GM18909 (cell line): ENCODE results near the gene WFDC12.
"Not testable (repeated sequence)": the region's sequence is repeated elsewhere in the genome, so short reads cannot be mapped to it uniquely, and the experiment has no call there.

Experiments
- ATAC-seq: cut with Tn5 transposase; IDR thresholded peaks from one replicate; pipeline ENCODE4 v1.9.1; 2021; ENCODE audit warnings: mild to moderate bottlenecking; ENCODE audit not compliant: unreplicated experiment, poor library complexity

The WFDC12 gene

GRCh38 chr20:45124365-45124764 is at the start of gene WFDC12:
TSS of gene WFDC12 (minus strand) at chr20:45124465. CDS start at chr20:45124447, 18 bp downstream.
- no peak for ATAC-seq

GRCh38 chr20:45173522-45173921 is 49.3 kb upstream of the WFDC12 start:
- no peak for ATAC-seq

GRCh38 chr20:45164906-45165305 is 40.6 kb upstream of the WFDC12 start:
- ATAC-seq = no peak

GRCh38 chr20:45163083-45163803 is 39.0 kb upstream of the WFDC12 start:
- no peak for ATAC-seq

- no peak for ATAC-seq
Measured at GRCh38 chr20:45157962-45158361, 33.7 kb upstream of the WFDC12 start.

GRCh38 chr20:45156713-45157112 is 32.4 kb upstream of the WFDC12 start:
- ATAC-seq = no peak

GRCh38 chr20:45154794-45155193 is 30.5 kb upstream of the WFDC12 start:
- not testable (repeated sequence) for ATAC-seq

GRCh38 chr20:45154183-45154582 is 29.9 kb upstream of the WFDC12 start:
- no peak for ATAC-seq

- no peak for ATAC-seq
Measured at GRCh38 chr20:45153752-45154151, 29.5 kb upstream of the WFDC12 start.

GRCh38 chr20:45153147-45153546 is 28.9 kb upstream of the WFDC12 start:
- no peak for ATAC-seq

GRCh38 chr20:45152405-45152804 is 28.1 kb upstream of the WFDC12 start:
- no peak for ATAC-seq

GRCh38 chr20:45149062-45149461 is 24.8 kb upstream of the WFDC12 start:
- no peak for ATAC-seq

- no peak for ATAC-seq
Measured at GRCh38 chr20:45140836-45141235, 16.6 kb upstream of the WFDC12 start.

GRCh38 chr20:45139733-45140375 is 15.6 kb upstream of the WFDC12 start:
- ATAC-seq = not testable (repeated sequence)

GRCh38 chr20:45138561-45139300 is 14.5 kb upstream of the WFDC12 start:
- no peak for ATAC-seq

GRCh38 chr20:45136911-45137310 is 12.6 kb upstream of the WFDC12 start:
- ATAC-seq = no peak

GRCh38 chr20:45128099-45128498 is 3.8 kb upstream of the WFDC12 start:
- no peak for ATAC-seq

GRCh38 chr20:45121388-45121787 is 2.9 kb downstream of the WFDC12 start:
- no peak for ATAC-seq

GRCh38 chr20:45119556-45120266 is 4.6 kb downstream of the WFDC12 start:
- no peak for ATAC-seq

- no peak for ATAC-seq
Measured at GRCh38 chr20:45118028-45118427, 6.2 kb downstream of the WFDC12 start.

GRCh38 chr20:45117581-45117980 is 6.7 kb downstream of the WFDC12 start:
- no peak for ATAC-seq
